Measurements from ENCODE around the gene GPR27.

GPR27 gene

DNA sequence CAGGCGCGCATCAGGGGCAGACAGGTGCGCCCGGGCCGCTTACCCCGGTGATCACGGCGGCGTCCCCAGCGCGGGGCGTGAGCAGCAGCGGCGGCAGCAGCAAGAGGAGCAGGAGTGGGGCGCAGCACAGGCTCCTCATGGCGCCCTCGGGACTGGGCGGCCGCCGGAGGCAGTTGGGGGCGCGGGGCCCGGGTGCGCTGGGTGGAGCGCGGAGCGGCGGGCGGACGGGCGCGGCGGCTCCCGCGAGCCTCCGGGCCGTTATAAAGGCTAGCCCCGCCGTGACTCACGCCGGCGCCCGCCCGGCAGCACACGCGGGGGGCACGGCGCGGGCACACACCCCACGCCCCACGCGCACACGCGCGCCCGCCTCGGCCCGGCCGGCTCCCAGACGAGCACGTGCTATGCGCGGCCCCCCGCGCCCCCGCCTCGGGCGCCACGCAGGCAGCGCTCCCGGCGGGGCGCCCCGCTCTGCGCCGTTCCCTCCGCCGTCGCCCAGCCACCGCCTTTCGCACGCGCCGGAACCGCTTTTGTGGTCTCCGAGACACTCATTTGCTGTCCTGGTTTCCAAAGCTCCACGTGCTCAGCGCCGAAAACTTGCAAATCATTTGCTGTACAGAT, 31.4 kb downstream of the GPR27 start, which contains the start of gene PROK2:
TSS of gene PROK2 (minus strand) at position 235 of the 618 bp plus-strand sequence. CDS start at position 139, 96 bp downstream.
- FAIRE-seq (no peak), DNase-seq (ENCODE audit: insufficient read length, low spot score) (no peak)

- DNase-seq (ENCODE audit: insufficient read length, low spot score) (no peak), FAIRE-seq (no peak)
These were observed 32.0 kb downstream of the GPR27 start for GRCh38 chr3:71785532-71786216.

DNA sequence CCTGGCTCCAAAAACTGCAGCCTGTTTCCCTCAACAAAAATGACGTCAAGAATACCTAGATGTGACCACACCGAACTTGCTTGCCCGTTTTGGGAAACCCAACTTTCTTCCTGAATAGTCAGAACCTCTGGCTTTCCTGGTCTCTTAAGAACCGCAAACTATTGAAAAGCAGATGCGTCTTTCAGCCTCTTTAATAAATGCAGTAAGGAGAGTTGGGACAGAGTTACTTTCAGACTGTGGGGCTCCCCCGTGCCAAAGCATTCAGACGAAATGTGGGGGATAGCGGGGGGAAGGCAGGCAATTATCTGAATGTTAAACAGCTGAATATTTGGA, 32.5 kb downstream of the GPR27 start:
- DNase-seq (ENCODE audit: insufficient read length, low spot score) (no peak), FAIRE-seq (no peak)

GRCh38 chr3:71786551-71786950, 32.9 kb downstream of the GPR27 start:
- DNase-seq (ENCODE audit: insufficient read length, low spot score) (no peak), FAIRE-seq (no peak)

DNA sequence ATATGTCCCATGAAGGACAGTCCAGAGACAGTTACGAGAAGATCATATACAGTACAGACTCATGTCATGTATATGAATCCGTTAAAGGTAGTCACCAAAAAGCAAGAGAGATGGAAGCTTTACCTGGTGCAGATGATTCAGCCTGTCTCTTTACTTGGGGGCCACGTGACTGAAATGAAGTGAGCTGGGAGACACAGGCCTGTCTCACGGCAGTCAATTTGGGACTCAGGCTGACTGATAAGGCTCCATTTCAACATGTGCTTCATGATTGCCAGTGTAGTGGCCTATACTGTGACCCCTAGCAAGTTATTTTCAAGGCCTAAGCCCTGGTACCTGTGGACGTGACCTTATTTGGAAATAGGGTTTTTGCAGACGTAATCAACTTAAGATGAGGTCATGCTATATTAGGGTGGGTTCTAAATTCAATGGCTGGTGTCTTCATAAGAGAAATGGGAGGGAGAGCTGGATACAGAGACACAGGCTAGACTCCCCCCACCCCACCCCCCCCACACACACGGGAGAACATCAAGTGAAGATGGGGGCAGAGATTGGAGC, 34.3 kb downstream of the GPR27 start:
- FAIRE-seq: no peak

GRCh38 chr3:71789922-71790321, 36.3 kb downstream of the GPR27 start:
- DNase-seq (ENCODE audit: insufficient read length, low spot score): no peak
- FAIRE-seq: no peak

More for the DNA sequence above, 34.3 kb downstream of the GPR27 start:
- no peak for DNase-seq (ENCODE audit: insufficient read length, low spot score)

DNA sequence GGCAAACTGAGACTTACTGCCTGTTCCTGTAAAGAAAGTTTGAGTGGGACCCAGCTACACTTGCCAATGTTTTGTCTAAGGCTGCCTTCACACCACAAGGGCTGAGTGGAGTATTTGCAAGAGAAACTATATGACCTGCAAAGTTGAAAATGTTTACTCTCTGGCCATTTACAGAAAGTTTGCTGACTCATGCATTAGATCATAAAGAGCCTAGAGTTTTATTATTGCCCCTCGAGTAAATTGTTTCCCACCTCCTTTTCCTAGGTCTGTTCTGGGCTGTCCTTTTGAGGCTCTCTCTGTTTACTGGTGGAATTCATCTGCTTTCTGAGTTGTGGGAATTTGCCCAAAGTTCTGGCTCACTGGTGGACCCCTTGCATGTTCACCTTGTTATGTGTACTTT, 38.0 kb downstream of the GPR27 start:
- DNase-seq (ENCODE audit: insufficient read length, low spot score): no peak
- no peak for FAIRE-seq

- DNase-seq (ENCODE audit: insufficient read length, low spot score): no peak
- no peak for FAIRE-seq
These were observed 42.6 kb downstream of the GPR27 start for GRCh38 chr3:71796290-71796689.

DNA sequence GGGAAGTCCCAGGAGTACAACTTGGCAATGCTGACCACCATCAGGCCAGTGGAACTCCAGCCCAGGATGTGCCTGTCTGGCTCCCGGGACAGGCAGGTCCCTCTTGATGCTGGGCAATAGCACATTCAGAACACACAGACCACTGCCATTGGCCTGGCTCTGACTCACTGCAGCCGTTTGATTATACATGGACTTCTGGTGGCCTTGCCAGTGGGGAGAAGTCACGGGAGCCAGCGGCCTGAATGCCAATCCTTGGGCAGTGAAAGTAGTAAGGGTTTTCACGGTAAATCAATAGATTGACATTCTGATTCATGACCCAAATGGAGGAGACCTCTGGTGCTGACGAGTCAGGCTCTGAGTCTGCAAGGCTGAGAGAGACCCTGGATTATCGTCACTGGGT, 43.8 kb downstream of the GPR27 start:
- FAIRE-seq: no peak
- DNase-seq (ENCODE audit: insufficient read length, low spot score): no peak

DNA sequence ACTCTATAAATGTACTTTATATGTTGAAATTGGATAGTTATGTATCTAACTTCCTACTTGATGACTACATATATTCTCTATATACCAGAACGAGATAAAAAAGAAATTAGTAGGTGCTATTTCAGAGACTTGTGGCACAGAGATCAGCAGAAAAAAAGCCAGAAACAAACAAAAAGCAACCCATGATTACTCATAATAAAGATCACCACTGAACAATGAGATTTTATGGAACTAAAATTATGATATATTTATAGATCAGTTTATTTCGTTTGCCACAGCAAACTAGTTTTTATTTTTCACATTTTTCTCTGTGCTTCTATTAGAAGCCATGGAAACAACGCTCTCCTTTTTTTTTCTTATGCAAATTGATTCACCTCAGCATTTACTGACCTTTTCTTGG, 46.4 kb downstream of the GPR27 start:
- no peak for FAIRE-seq

GRCh38 chr3:71801986-71802385, 48.3 kb downstream of the GPR27 start:
- FAIRE-seq (no peak), DNase-seq (ENCODE audit: insufficient read length, low spot score) (no peak)

More for the DNA sequence above, 46.4 kb downstream of the GPR27 start:
- DNase-seq (ENCODE audit: insufficient read length, low spot score): no peak

- no peak for FAIRE-seq
- DNase-seq (ENCODE audit: insufficient read length, low spot score): no peak
These were observed 49.6 kb downstream of the GPR27 start for GRCh38 chr3:71803248-71803647.

- no peak for FAIRE-seq
- no peak for DNase-seq (ENCODE audit: insufficient read length, low spot score)
These were observed 51.5 kb downstream of the GPR27 start for GRCh38 chr3:71805199-71805598.

DNA sequence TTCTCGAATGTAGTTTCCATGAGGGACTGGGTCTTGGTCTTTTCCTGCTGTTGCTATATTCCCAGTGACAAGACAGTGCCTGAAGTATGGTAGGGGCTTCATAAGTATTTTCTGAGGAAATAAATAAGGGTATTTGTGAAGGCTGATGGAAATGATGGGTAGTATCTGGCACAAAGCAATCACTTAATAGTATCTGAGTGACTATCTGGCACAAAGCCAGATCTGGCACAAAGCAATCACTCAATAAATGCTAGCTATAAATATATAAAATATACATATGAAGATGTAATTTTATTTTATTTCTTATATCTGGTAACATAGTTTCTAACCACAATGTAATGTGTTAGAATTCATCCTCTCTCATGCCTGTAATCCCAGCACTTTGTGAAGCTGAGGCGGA, 52.0 kb downstream of the GPR27 start:
- DNase-seq (ENCODE audit: insufficient read length, low spot score) (no peak), FAIRE-seq (no peak)
